ENCODE data around the gene SNHG17.

Gene SNHG17

GRCh38 chr20:38373231-38373867, 61.8 kb downstream of the SNHG17 start:
- TF ChIP-seq GATA3 (IDR thresholded peaks at IDR 0.05; ENCODE audit: low read depth, low read length) (no peak), GATA2 (IDR thresholded peaks at IDR 0.05; ENCODE audit: low read depth, low read length) (no peak)

- TF ChIP-seq GATA2 (IDR thresholded peaks at IDR 0.05; ENCODE audit: low read depth, low read length) (no peak), GATA3 (IDR thresholded peaks at IDR 0.05; ENCODE audit: low read depth, low read length) (no peak)
Observed at GRCh38 chr20:38372806-38373205, 62.3 kb downstream of the SNHG17 start.
